ENCODE measurements around the gene NEDD4L. TPM values are rescaled to one million over a fixed set of nuclear protein-coding genes. Genes with fewer than 3 reads are reported as not detected.
A peak's percentile ranks its signal among the peaks of the same experiment; 100 is the strongest.

Gene NEDD4L
- total and polyA plus RNA-seq, 3 donors from 2014 or later = 14.3 to 43.1 (median 42.7) TPM

- Histone ChIP-seq H3K4me1 (peaks cover 20% of the 10 kb centered on the region), H3K27ac (no peak overlapping the region), H3K4me3 (no peak overlapping the region), H3K9me3 (no peaks in the 10 kb centered on the region), H3K27me3 (no peaks in the 10 kb centered on the region), H3K36me3 (ENCODE audit: low read depth, missing control alignments) (no peaks in the 10 kb centered on the region)
- intact Hi-C loops (cut with DNase I; ENCODE audit: low total_unique reads) = no loop called here
- 54 to 58% methylated on average over 8 of the region's 8 CpGs for WGBS, 2 donors
- DNase-seq = no peak
- TF ChIP-seq POLR2A (IDR thresholded peaks at IDR 0.05) = no peak
- TF ChIP-seq, protein P1, sequence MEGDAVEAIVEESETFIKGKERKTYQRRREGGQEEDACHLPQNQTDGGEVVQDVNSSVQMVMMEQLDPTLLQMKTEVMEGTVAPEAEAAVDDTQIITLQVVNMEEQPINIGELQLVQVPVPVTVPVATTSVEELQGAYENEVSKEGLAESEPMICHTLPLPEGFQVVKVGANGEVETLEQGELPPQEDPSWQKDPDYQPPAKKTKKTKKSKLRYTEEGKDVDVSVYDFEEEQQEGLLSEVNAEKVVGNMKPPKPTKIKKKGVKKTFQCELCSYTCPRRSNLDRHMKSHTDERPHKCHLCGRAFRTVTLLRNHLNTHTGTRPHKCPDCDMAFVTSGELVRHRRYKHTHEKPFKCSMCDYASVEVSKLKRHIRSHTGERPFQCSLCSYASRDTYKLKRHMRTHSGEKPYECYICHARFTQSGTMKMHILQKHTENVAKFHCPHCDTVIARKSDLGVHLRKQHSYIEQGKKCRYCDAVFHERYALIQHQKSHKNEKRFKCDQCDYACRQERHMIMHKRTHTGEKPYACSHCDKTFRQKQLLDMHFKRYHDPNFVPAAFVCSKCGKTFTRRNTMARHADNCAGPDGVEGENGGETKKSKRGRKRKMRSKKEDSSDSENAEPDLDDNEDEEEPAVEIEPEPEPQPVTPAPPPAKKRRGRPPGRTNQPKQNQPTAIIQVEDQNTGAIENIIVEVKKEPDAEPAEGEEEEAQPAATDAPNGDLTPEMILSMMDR (IDR thresholded peaks at IDR 0.05) = no peak
Measured at GRCh38 chr18:58095222-58095621, 51.2 kb downstream of the NEDD4L start.

- no peaks in the 10 kb centered on the region for H3K9me3 ChIP-seq
- H3K4me3 ChIP-seq = no peak overlapping the region
- intact Hi-C loops (cut with DNase I; ENCODE audit: low total_unique reads) = no loop called here
- DNase-seq = peak; percentile 65
- TF ChIP-seq, protein P1 (IDR thresholded peaks at IDR 0.05) = no peak
- TF ChIP-seq POLR2A (IDR thresholded peaks at IDR 0.05) = no peak
- H3K27me3 ChIP-seq = no peaks in the 10 kb centered on the region
- H3K36me3 ChIP-seq (ENCODE audit: low read depth, missing control alignments) = no peaks in the 10 kb centered on the region
- peaks cover 20% of the 10 kb centered on the region for H3K4me1 ChIP-seq
- WGBS, 2 donors = 50 to 57% methylated on average over 2 of the region's 2 CpGs
- H3K27ac ChIP-seq = no peak overlapping the region
Measured at GRCh38 chr18:58095655-58096054, 51.6 kb downstream of the NEDD4L start.

GRCh38 chr18:58096658-58097057 lies 52.6 kb downstream of the NEDD4L start:
- Histone ChIP-seq H3K4me1 (peaks cover 20% of the 10 kb centered on the region), H3K4me3 (no peak overlapping the region)

GRCh38 chr18:58097121-58097906 lies 53.3 kb downstream of the NEDD4L start:
- Histone ChIP-seq H3K27ac (peak overlapping the region in 1 of 2 donors; percentile 64), H3K9me3 (no peaks in the 10 kb centered on the region), H3K4me3 (no peak overlapping the region), H3K4me1 (peaks cover 20% of the 10 kb centered on the region), H3K36me3 (ENCODE audit: low read depth, missing control alignments) (no peaks in the 10 kb centered on the region), H3K27me3 (no peaks in the 10 kb centered on the region)
- DNase-seq = peak; percentile 28
- no peak for TF ChIP-seq POLR2A (IDR thresholded peaks at IDR 0.05)
- TF ChIP-seq, protein P1 (IDR thresholded peaks at IDR 0.05) = no peak
- intact Hi-C loops (cut with DNase I; ENCODE audit: low total_unique reads) = no loop called here
- WGBS, 2 donors = 54 to 58% methylated on average over 8 of the region's 8 CpGs

More at GRCh38 chr18:58096658-58097057, 52.6 kb downstream of the NEDD4L start:
- no peak for TF ChIP-seq POLR2A (IDR thresholded peaks at IDR 0.05)
- TF ChIP-seq, protein P1 (IDR thresholded peaks at IDR 0.05) = no peak
- Histone ChIP-seq H3K9me3 (no peaks in the 10 kb centered on the region), H3K27ac (peak overlapping the region in 1 of 2 donors; percentile 64), H3K36me3 (ENCODE audit: low read depth, missing control alignments) (no peaks in the 10 kb centered on the region), H3K27me3 (no peaks in the 10 kb centered on the region)
- intact Hi-C loops (cut with DNase I; ENCODE audit: low total_unique reads) = no loop called here
- 61 to 65% methylated on average over 1 of the region's 1 CpG for WGBS, 2 donors
- DNase-seq = no peak

- Histone ChIP-seq H3K27me3 (no peaks in the 10 kb centered on the region), H3K9me3 (no peaks in the 10 kb centered on the region), H3K4me1 (peaks cover 20% of the 10 kb centered on the region), H3K4me3 (no peak overlapping the region), H3K36me3 (ENCODE audit: low read depth, missing control alignments) (no peaks in the 10 kb centered on the region), H3K27ac (peak overlapping the region; percentile 31 to 64)
- intact Hi-C loops (cut with DNase I; ENCODE audit: low total_unique reads) = no loop called here
- TF ChIP-seq, protein P1 (IDR thresholded peaks at IDR 0.05) = no peak
- TF ChIP-seq POLR2A (IDR thresholded peaks at IDR 0.05) = no peak
- peak; percentile 68 for DNase-seq
- WGBS, 2 donors = 46 to 57% methylated on average over 5 of the region's 5 CpGs
Measured at GRCh38 chr18:58097907-58098166, 53.8 kb downstream of the NEDD4L start.

Data from testis (tissue), 3 donors.